GM18517 (cell line): ENCODE measurements around the gene PDGFC.

Experiments
- ATAC-seq: cut with Tn5 transposase; IDR thresholded peaks from one replicate; pipeline ENCODE4 v1.9.1; 2021; ENCODE audit warnings: mild to moderate bottlenecking, moderate library complexity; ENCODE audit not compliant: unreplicated experiment

PDGFC gene

GRCh38 chr4:156838761-156839160, 132.8 kb downstream of the PDGFC start:
- no peak for ATAC-seq

GRCh38 chr4:156837625-156838345, 133.8 kb downstream of the PDGFC start:
- ATAC-seq = no peak

GRCh38 chr4:156832886-156833285, 138.7 kb downstream of the PDGFC start:
- no peak for ATAC-seq

GRCh38 chr4:156830351-156830750, 141.2 kb downstream of the PDGFC start:
- ATAC-seq = no peak

GRCh38 chr4:156829201-156829873, 142.3 kb downstream of the PDGFC start:
- ATAC-seq = no peak

- no peak for ATAC-seq
These were observed 144.1 kb downstream of the PDGFC start for GRCh38 chr4:156827519-156827918.

GRCh38 chr4:156825074-156825473, 146.5 kb downstream of the PDGFC start:
- no peak for ATAC-seq

GRCh38 chr4:156824451-156825060, 147.0 kb downstream of the PDGFC start:
- ATAC-seq = no peak

- ATAC-seq = no peak
These were observed 150.7 kb downstream of the PDGFC start for GRCh38 chr4:156820931-156821330.

GRCh38 chr4:156816360-156816755, 155.2 kb downstream of the PDGFC start:
- no peak for ATAC-seq

- no peak for ATAC-seq
These were observed 155.8 kb downstream of the PDGFC start for GRCh38 chr4:156815717-156816359.

- no peak for ATAC-seq
These were observed 159.6 kb downstream of the PDGFC start for GRCh38 chr4:156811963-156812362.

- ATAC-seq = no peak
These were observed 160.3 kb downstream of the PDGFC start for GRCh38 chr4:156811286-156811685.

GRCh38 chr4:156805696-156806095, 165.9 kb downstream of the PDGFC start:
- no peak for ATAC-seq

- no peak for ATAC-seq
These were observed 168.5 kb downstream of the PDGFC start for GRCh38 chr4:156803056-156803455.

- ATAC-seq = no peak
These were observed 171.1 kb downstream of the PDGFC start for GRCh38 chr4:156800463-156800862.

GRCh38 chr4:156799121-156799589, 172.4 kb downstream of the PDGFC start:
- ATAC-seq = no peak

GRCh38 chr4:156798438-156798837, 173.2 kb downstream of the PDGFC start:
- ATAC-seq = no peak

- ATAC-seq = no peak
These were observed 174.4 kb downstream of the PDGFC start for GRCh38 chr4:156797206-156797605.

GRCh38 chr4:156795727-156796126, 175.9 kb downstream of the PDGFC start:
- no peak for ATAC-seq

- ATAC-seq = no peak
These were observed 176.7 kb downstream of the PDGFC start for GRCh38 chr4:156794863-156795262.
